G401 (cell line): Measurements from ENCODE around the gene ARFIP1. TPM values are rescaled to one million over a fixed set of nuclear protein-coding genes. Genes with fewer than 3 reads are reported as not detected.
"Not testable (repeated sequence)": the region's sequence is repeated elsewhere in the genome, so short reads cannot be mapped to it uniquely, and the experiment has no call there.

Source experiments
- DNase-seq: peaks from one replicate; pipeline ENCODE4 v3.0.0-alpha.2; 2015; ENCODE audit warnings: low spot score
- in situ Hi-C: cut with HindIII; loops from 2 replicates; pipeline ENCODE4 v1.10.0; 2016; ENCODE audit warnings: low sequenced_read_pairs, mixed read lengths
- total RNA-seq: library from RNA; depleted of rRNA; stranded (reverse); fragments of >200 nt; shearing (Covaris generic); gene quantifications from 2 replicates; pipeline ENCODE4 v1.2.3, GENCODE V29; 2014

Gene ARFIP1
- total RNA-seq, 1 experiment from 2014 or later = 45.0 TPM

DNA sequence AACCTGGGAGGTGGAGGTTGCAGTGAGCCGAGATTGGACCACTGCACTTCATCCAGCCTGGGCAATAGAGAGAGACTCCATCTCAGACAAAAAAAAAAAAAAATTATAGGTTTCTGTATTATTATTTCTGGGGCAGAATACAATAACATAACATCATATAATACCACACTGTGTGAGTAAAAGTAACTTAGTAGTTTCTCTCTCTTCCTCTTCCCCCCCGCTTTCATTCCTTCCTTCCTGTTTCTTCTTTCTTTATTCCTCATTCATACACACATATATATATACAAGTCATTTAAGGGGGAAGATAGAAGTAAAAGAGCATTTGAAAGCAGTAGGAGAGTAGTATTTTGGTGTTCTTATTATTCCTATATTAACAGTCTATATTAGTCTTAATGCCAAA is 100.5 kb downstream of the ARFIP1 start:
- no peak for DNase-seq
- in situ Hi-C loops = no loop called here

DNA sequence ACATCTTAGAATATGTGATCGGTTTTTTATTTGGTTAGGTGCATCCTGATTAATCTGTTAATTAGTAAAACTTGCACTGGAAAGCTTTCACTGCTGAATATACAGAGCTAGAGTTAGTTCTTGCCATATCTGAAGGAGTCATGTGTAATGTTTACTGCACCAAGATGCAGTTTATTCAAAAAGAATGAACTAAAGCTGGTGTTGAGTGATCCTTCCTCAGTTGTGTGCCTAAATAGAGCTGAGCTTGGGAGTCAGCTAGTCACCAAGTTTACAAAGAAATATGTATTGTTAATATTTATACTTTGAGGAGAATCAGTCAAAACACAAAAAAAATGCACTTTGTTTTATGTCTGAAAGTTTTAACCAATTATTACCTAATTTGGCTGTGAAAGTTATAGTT is 102.2 kb downstream of the ARFIP1 start:
- DNase-seq = no peak

GRCh38 chr4:152885185-152885584 is 105.4 kb downstream of the ARFIP1 start:
- no peak for DNase-seq
- in situ Hi-C loops = no loop called here

More for the DNA sequence above, 102.2 kb downstream of the ARFIP1 start:
- in situ Hi-C loops = no loop called here

GRCh38 chr4:152886201-152886600 is 106.4 kb downstream of the ARFIP1 start:
- in situ Hi-C loops = no loop called here

DNA sequence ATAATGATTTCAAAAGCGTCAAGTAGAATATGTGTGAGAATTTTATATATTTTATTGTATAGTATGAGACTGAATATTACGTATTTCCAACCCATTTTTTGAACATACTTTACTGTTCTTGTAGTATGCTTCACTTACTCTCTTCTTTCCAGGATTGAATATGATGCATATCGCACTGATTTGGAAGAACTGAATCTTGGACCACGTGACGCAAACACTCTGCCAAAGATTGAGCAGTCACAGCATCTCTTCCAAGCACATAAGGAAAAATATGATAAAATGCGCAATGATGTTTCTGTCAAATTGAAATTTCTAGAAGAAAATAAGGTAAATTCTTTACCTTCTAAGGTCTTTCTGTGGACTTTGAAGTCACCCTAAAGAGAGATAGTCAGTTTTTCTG is 108.2 kb downstream of the ARFIP1 start:
- no peak for DNase-seq
- in situ Hi-C loops = no loop called here

More at GRCh38 chr4:152886201-152886600, 106.4 kb downstream of the ARFIP1 start:
- DNase-seq = no peak

DNA sequence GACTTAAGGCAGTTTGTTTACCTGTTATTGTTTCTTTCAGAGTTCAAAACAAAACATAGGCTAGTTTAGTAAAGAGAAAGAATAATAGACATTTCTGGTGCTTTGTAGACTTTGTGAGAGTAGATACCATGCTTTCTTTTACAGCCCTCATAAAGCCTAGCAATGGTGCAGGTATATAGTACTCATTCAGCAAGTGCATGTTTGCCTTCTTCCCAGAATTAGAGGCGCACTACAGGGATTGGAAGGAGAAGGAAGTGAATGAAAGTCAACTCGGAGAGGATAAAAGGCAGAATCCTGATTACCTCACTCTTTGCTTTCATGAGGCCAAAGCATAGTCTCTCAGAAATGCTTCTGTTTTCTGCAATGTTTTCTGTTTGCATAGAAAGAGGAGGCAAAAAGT is 113.2 kb downstream of the ARFIP1 start:
- no peak for DNase-seq
- in situ Hi-C loops = no loop called here

DNA sequence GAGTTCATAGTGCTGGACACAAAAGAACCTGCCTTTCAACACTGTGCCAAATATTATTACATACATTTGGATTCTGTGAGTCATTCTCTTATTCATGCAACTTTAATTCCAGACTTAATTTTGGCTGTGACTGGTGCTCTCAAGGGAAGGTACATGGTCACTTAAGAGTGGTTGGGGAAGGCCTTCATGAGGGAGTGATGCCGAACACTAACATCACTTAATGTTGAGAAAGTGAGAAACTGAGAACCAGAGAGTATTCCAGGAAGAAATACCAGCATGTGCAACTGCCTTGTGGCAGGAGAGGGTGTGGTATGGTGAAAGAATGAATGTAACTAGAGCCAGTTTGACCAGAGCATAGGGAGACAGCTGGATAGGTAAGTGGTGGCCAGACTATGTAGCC is 114.9 kb downstream of the ARFIP1 start:
- in situ Hi-C loops = no loop called here

GRCh38 chr4:152896811-152897210 is 117.1 kb downstream of the ARFIP1 start:
- DNase-seq = peak; percentile 51
- in situ Hi-C loops = no loop called here

More for the DNA sequence above, 114.9 kb downstream of the ARFIP1 start:
- no peak for DNase-seq

GRCh38 chr4:152898133-152898532 is 118.4 kb downstream of the ARFIP1 start:
- in situ Hi-C loops, DNase-seq: not testable (repeated sequence)

- no peak for DNase-seq
- in situ Hi-C loops = no loop called here
Observed at GRCh38 chr4:152898606-152899005, 118.9 kb downstream of the ARFIP1 start.

DNA sequence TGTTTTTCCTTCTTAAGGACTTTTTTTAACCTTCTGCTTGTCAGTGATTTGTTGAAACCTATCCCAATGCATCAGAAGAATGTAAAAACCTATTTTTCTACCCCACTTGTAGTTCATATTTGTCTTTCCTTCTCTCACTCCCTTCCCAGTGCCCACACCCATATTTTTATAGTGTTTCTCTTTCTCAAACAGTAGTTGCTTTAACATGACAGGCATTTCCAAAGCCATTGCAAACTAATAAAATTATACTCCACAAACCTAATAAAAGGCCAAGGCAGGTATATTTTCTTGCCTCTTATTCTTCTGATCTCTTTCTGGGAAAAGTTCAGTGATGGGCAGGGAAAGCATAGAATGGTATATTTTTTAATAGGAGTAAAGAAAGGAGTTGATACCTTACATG is 120.6 kb downstream of the ARFIP1 start:
- no peak for DNase-seq
- in situ Hi-C loops = no loop called here

GRCh38 chr4:152901205-152901604 is 121.5 kb downstream of the ARFIP1 start:
- no peak for DNase-seq

DNA sequence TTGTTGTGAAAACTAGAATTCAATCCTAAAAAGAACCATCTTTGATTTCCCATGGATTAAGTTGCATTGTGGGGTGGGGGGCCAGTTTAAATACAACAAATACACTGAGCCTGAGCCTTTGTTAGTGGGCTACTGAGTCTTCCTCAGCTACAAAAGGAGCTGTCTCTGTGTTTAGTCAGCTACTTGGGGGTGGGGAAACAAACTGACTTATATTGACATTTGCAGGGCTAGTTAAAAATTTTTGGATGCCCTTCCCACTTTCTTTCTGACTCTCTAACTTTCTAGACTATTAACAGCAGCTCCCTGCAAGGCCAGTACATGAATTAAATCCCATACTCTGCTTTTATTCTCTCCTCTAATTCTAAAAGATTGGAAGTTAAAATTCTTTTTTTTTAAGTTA is 123.9 kb downstream of the ARFIP1 start:
- DNase-seq = no peak
- in situ Hi-C loops = no loop called here

More at GRCh38 chr4:152901205-152901604, 121.5 kb downstream of the ARFIP1 start:
- in situ Hi-C loops = no loop called here

- in situ Hi-C loops = no loop called here
- DNase-seq = no peak
Observed at GRCh38 chr4:152909901-152910300, 130.1 kb downstream of the ARFIP1 start.

- in situ Hi-C loops = no loop called here
- DNase-seq = no peak
Observed at GRCh38 chr4:152910521-152910920, 130.8 kb downstream of the ARFIP1 start.

GRCh38 chr4:152917543-152918395 is 138.0 kb downstream of the ARFIP1 start:
- in situ Hi-C loops = no loop called here
- no peak for DNase-seq

DNA sequence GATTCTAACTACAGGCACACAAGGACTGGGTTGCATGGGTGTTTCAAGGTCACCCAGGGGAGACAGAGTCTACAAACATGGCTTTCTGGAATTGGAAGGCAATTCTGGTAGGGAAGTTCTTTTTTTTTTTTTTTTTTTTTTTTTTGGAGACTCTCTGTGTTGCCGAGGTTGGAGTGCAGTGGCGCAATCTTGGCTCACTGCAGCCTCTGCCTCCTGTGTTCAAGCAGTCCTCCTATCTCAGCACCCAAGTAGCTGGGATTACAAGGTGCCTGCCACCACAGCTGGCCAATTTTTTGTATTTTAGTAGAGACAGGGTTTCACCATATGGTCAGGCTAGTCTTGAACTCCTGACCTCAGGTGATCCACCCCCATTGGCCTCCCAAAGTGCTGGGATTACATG is 140.1 kb downstream of the ARFIP1 start:
- in situ Hi-C loops = no loop called here
- no peak for DNase-seq

DNA sequence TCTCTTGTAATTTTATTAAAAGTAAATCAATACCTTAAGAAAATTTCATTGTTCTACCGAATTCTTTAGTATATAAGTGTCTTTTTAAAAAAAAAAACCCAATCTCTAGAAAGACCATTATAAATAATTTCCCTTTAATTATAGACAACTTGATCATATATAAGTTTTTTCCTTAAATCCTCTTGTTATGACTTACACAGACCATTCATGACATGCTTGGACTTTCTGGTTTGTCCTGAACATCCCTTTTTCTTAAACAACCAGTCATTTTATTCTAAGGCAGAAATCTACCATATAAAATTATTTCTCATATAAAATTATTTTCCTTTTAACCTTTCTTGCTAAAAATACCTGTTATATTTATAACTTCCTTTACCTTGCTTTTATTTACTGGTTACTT is 141.0 kb downstream of the ARFIP1 start:
- in situ Hi-C loops = no loop called here
- no peak for DNase-seq

- in situ Hi-C loops = no loop called here
- no peak for DNase-seq
Observed at GRCh38 chr4:152921284-152921683, 141.5 kb downstream of the ARFIP1 start.

GRCh38 chr4:152925851-152926250 is 146.1 kb downstream of the ARFIP1 start:
- in situ Hi-C loops = no loop called here
- no peak for DNase-seq

DNA sequence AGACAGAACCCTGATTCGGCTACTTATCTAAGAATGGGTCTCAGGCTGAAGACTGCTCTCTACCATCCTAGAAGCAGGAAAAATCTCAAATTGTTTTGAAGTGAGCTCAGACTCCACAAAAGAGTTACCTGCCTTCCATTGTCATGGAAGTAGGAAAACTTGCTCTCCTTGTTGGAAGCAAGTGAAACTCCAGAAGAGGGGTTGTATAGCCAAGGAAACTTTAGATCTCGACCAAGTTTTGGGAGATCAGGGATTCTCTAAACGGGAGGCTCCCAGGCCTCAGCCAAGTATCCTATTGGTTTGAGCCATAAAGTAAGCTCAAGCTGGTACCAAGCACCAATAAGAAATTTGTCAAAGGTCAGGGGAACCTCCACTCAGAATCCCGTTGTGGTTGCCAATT is 147.2 kb downstream of the ARFIP1 start:
- in situ Hi-C loops = no loop called here

More for the DNA sequence above, 147.2 kb downstream of the ARFIP1 start:
- DNase-seq = no peak
